Breast epithelium (tissue), 4 donors: ENCODE results near the gene NEU2. TPM values are rescaled to one million over a fixed set of nuclear protein-coding genes. Genes with fewer than 3 reads are reported as not detected.

ENCODE experiments used
- DNase-seq, 2 donors: peaks; one replicate each; pipeline ENCODE4 v3.0.0-alpha.2; 2019; ENCODE audit warnings: low spot score in 2 of 2
- H3K27ac ChIP-seq, 2 donors: fragments of 200-600 bp; sonication (generic) in 1 of 2; one replicate each; pipeline ENCODE4 v1.5.1; 2016 to 2019; ENCODE audit warnings: mild to moderate bottlenecking in 1 of 2
- H3K27me3 ChIP-seq, 2 donors: fragments of 200-600 bp; sonication (generic) in 1 of 2; one replicate each; pipeline versions ENCODE4 v1.5.1 to v1.6.0; 2017 to 2019; ENCODE audit warnings: control low read depth in 1 of 2, mild to moderate bottlenecking in 1 of 2
- H3K36me3 ChIP-seq: fragments of 200-600 bp; one replicate; pipeline ENCODE4 v1.5.1; 2019
- H3K4me1 ChIP-seq, 2 donors: fragments of 200-600 bp; sonication (generic); one replicate each; pipeline ENCODE4 v1.5.1; 2016 to 2019; ENCODE audit warnings: control low read depth in 1 of 2
- H3K4me3 ChIP-seq, 3 donors: fragments of 200-600 bp; sonication (generic); 1 replicate in 2 of 3; 2 replicates in 1 of 3; pipeline ENCODE4 v1.5.1; 2016 to 2019; ENCODE audit warnings: mild to moderate bottlenecking in 3 of 3, moderate library complexity in 2 of 3
- H3K9me3 ChIP-seq, 2 donors: fragments of 200-600 bp; sonication (generic) in 1 of 2; one replicate each; pipeline ENCODE4 v1.5.1; 2016 to 2019; ENCODE audit warnings: control low read depth in 1 of 2
- CTCF ChIP-seq, 3 donors: fragments of 450-650 bp; IDR thresholded peaks; one replicate each; pipeline ENCODE4 v1.5.1; 2016 to 2017; ENCODE audit warnings: antibody characterized with exemption in 3 of 3, mild to moderate bottlenecking in 3 of 3, moderate library complexity in 3 of 3
- POLR2A ChIP-seq: fragments of 450-650 bp; IDR thresholded peaks from one replicate; pipeline ENCODE4 v1.6.1; 2016; ENCODE audit warnings: antibody characterized with exemption, mild to moderate bottlenecking, moderate library complexity
- POLR2AphosphoS5 ChIP-seq, 3 donors: sonication (generic); formaldehyde crosslinking; IDR thresholded peaks; one replicate each; pipeline ENCODE4 v1.6.1; 2017; ENCODE audit warnings: antibody characterized with exemption in 3 of 3
- intact Hi-C: fragments of 100-400 bp; cut with DNase I; formaldehyde crosslinking; loops from one replicate; pipeline ENCODE4 v1.15.1; 2023; ENCODE audit warnings: low total_unique reads
- total RNA-seq, 3 donors: library from RNA; depleted of rRNA; stranded (reverse); fragments of >200 nt; gene quantifications; one replicate each; pipeline ENCODE4 v1.1.0, GENCODE V29; 2016

Gene NEU2
- total RNA-seq, 3 donors from 2014 or later: not detected

- Histone ChIP-seq H3K27me3 (no peaks in the 10 kb centered on the region), H3K4me1 (no peaks in the 10 kb centered on the region), H3K9me3 (no peaks in the 10 kb centered on the region), H3K36me3 (no peaks in the 10 kb centered on the region), H3K27ac (no peak overlapping the region), H3K4me3 (no peak overlapping the region)
- intact Hi-C loops: no loop called here
- DNase-seq: no peak
- TF ChIP-seq POLR2A (no peak), POLR2AphosphoS5 (IDR thresholded peaks at IDR 0.05) (no peak), CTCF (IDR thresholded peaks at IDR 0.05) (no peak)
Observed at GRCh38 chr2:233026198-233026813, 6.2 kb upstream of the NEU2 start.

- no peaks in the 10 kb centered on the region for H3K36me3 ChIP-seq
- H3K4me1 ChIP-seq: no peaks in the 10 kb centered on the region
- no peak overlapping the region for H3K4me3 ChIP-seq
- H3K27ac ChIP-seq: no peak overlapping the region
- no peaks in the 10 kb centered on the region for H3K9me3 ChIP-seq
- DNase-seq: no peak
- intact Hi-C loops: no loop called here
- TF ChIP-seq POLR2AphosphoS5 (IDR thresholded peaks at IDR 0.05) (no peak), POLR2A (no peak), CTCF (IDR thresholded peaks at IDR 0.05) (no peak)
- no peaks in the 10 kb centered on the region for H3K27me3 ChIP-seq
Observed at GRCh38 chr2:233029321-233029720, 3.2 kb upstream of the NEU2 start.

- intact Hi-C loops: no loop called here
- Histone ChIP-seq H3K4me3 (no peak overlapping the region), H3K27me3 (no peaks in the 10 kb centered on the region), H3K9me3 (no peaks in the 10 kb centered on the region), H3K4me1 (no peaks in the 10 kb centered on the region), H3K27ac (no peak overlapping the region), H3K36me3 (no peaks in the 10 kb centered on the region)
- DNase-seq: no peak
- TF ChIP-seq POLR2AphosphoS5 (IDR thresholded peaks at IDR 0.05) (no peak), CTCF (IDR thresholded peaks at IDR 0.05) (no peak), POLR2A (no peak)
Observed at GRCh38 chr2:233031556-233032500, 644 bp upstream of the NEU2 start.

GRCh38 chr2:233033672-233034071 lies 1.2 kb downstream of the NEU2 start:
- intact Hi-C loops: no loop called here

More at GRCh38 chr2:233033672-233034071, 1.2 kb downstream of the NEU2 start:
- H3K9me3 ChIP-seq: no peaks in the 10 kb centered on the region
- TF ChIP-seq CTCF (IDR thresholded peaks at IDR 0.05): no peak
- no peak for TF ChIP-seq POLR2A
- DNase-seq: no peak
- H3K27me3 ChIP-seq: no peaks in the 10 kb centered on the region
- H3K4me3 ChIP-seq: no peak overlapping the region
- no peaks in the 10 kb centered on the region for H3K4me1 ChIP-seq
- no peak overlapping the region for H3K27ac ChIP-seq
- no peaks in the 10 kb centered on the region for H3K36me3 ChIP-seq
